ENCODE results near the gene GBGT1. TPM values are rescaled to one million over a fixed set of nuclear protein-coding genes. Genes with fewer than 3 reads are reported as not detected.

Gene GBGT1
- polyA plus RNA-seq, 4 donors, result 1.8 to 3.3 (median 2.4) TPM

DNA sequence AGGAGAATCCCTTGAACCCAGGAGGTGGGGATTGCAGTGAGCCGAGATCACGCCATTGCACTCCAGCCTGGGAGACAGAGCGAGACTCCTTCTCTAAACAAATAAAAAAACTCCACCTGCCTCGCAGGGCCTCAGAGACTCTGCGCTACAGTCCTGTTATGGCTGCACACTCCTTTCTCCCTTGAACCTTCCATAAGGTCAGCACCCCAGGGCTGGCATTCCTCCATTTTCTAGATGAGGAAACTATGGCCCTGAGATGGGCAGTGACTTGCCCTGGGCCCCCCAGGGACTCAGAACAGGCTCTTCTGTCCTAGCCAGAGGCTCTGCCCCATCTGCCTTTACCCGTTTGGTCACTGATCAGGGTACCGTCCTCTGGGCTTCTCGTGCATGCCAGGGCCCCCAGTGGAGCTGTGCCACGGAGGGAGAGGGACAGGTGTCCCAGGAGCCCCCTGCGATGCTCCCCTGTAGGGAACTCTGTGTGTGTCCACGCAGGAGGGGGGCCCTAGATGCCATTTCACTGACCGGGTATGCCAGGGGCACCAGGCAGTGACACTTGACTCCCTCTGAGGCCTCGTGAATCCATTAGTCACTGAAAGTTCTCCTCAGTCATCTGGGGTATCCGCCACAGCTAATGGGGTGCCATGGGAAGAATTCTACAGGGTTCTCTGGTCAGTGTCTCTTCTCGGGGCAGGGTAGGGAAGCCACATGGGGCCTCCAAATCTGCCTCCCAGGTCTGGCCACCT is 58.8 kb downstream of the GBGT1 start:
- DNase-seq (ENCODE audit: low read depth in 4 of 4, low spot score in 3 of 4), result no peak

DNA sequence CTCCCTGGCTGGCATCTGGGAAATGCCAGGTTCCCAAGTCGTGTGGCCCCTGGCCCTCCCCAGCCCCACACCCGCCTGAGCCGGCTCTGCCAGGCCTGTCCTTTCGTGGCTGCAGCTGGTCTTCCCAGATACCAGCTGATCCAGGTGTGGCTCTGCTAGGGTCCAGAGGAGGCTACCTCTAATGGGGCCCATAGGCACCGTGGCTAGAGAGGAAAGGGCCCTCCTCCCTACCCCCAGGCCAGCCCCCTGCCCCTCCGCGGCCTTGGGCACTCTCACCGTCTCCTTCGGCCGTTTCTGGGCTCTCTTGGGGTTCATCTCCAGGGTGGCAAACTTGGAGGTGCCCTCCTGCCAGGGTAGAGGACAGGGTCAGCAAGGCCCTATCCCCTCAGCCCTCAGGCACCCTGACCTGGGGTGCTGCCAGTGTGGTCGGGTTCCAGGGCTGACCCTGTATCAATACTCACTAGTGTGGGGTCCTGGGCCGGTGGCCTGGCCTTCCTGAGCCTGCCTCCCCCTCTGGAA is 59.7 kb downstream of the GBGT1 start:
- no peak for DNase-seq (ENCODE audit: low read depth in 4 of 4, low spot score in 3 of 4)

DNA sequence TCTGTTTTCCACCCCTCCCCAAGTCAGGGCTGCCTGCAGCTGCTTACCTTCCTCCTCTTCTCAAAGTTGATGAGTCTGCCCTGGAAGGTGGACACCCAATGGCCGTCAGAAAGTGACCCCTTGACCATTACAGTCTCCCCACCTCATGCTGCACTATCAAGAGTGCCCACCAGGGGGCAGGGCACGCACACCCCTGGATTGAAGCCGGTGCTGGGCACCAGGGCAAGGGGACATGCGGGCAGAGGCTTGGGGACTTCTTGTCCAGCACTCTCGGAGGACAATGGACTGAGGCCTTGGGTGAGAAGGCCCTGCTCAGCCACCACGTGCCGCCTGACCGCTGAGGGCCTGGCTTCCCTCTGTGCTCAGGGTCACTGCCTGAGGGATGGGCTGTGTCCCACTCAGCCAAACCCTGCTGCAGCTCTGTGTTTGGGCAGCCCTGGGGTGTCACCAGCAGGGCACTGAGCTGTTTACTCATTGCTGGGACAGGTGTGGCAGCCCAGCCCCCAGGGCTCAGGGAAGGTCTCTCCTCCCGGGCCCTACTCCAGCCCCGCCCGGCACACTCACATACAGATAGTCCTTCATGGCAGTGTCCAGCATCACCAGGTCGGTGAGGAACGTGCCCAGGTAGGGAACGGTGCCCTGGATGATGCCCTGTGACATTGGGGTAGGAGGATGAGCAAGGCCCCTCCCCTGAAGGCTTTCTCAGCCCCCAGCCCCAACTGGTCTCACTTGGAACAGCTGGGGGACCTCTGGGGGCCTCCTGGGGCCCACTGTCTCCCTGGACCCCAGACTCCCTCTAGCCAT is 60.3 kb downstream of the GBGT1 start:
- no peak for DNase-seq (ENCODE audit: low read depth in 4 of 4, low spot score in 3 of 4)

Other genes with a start within 250 kb of the GBGT1 start
- 10 to 100 TPM; 35.1 to 48.9 (median 39.6) TPM for gene TSC1, start 219.3 kb downstream of the GBGT1 start, polyA plus RNA-seq (ENCODE audit: insufficient read length in 4 of 4)
- gene GFI1B, start 185.2 kb downstream of the GBGT1 start, polyA plus RNA-seq (ENCODE audit: insufficient read length in 4 of 4), result 1 to 10 TPM in 1 of 4 donors, under 1 TPM in 3; 0.57 to 2.1 (median 0.71) TPM
- 10 to 100 TPM; 62.5 to 69.0 (median 68.7) TPM for gene GTF3C5, start 132.9 kb downstream of the GBGT1 start, polyA plus RNA-seq (ENCODE audit: insufficient read length in 4 of 4)
- 1 to 10 TPM; 3.3 to 5.4 (median 4.6) TPM for gene CEL, start 101.9 kb downstream of the GBGT1 start, polyA plus RNA-seq (ENCODE audit: insufficient read length in 4 of 4)
- gene RALGDS, start 42.7 kb downstream of the GBGT1 start, polyA plus RNA-seq (ENCODE audit: insufficient read length in 4 of 4), result 10 to 100 TPM; 32.8 to 36.3 (median 33.6) TPM
- under 1 TPM in 1 of 4 donors, not detected in 3; 0.30 TPM for gene OBP2B, start 45.3 kb upstream of the GBGT1 start, polyA plus RNA-seq (ENCODE audit: insufficient read length in 4 of 4)
- gene ABO, start 111.3 kb upstream of the GBGT1 start, polyA plus RNA-seq (ENCODE audit: insufficient read length in 4 of 4), result 10 to 100 TPM in 3 of 4 donors, 1 to 10 TPM in 1; 9.8 to 30.9 (median 24.8) TPM
- 10 to 100 TPM; 25.0 to 32.0 (median 28.4) TPM for gene SURF6, start 172.3 kb upstream of the GBGT1 start, polyA plus RNA-seq (ENCODE audit: insufficient read length in 4 of 4)
- 10 to 100 TPM; 25.1 to 32.8 (median 26.8) TPM for gene MED22, start 184.2 kb upstream of the GBGT1 start, polyA plus RNA-seq (ENCODE audit: insufficient read length in 4 of 4)
- gene RPL7A, start 184.3 kb upstream of the GBGT1 start, polyA plus RNA-seq (ENCODE audit: insufficient read length in 4 of 4), result 1,000 to 10,000 TPM; 2,356 to 2,677 (median 2,609) TPM
- 10 to 100 TPM; 33.8 to 53.0 (median 42.4) TPM for gene SURF1, start 192.6 kb upstream of the GBGT1 start, polyA plus RNA-seq (ENCODE audit: insufficient read length in 4 of 4)
- 10 to 100 TPM; 19.5 to 28.5 (median 22.8) TPM for gene SURF2, start 192.6 kb upstream of the GBGT1 start, polyA plus RNA-seq (ENCODE audit: insufficient read length in 4 of 4)
- gene SURF4, start 212.1 kb upstream of the GBGT1 start, polyA plus RNA-seq (ENCODE audit: insufficient read length in 4 of 4), result 100 to 1,000 TPM; 174 to 189 (median 181) TPM
- gene STKLD1, start 212.5 kb upstream of the GBGT1 start, polyA plus RNA-seq (ENCODE audit: insufficient read length in 4 of 4), result 1 to 10 TPM; 3.4 to 5.0 (median 4.3) TPM

Measured in right renal pelvis (tissue), 4 donors.